ENCODE data around the gene MIPOL1. TPM values are rescaled to one million over a fixed set of nuclear protein-coding genes. Genes with fewer than 3 reads are reported as not detected.

The MIPOL1 gene
- total and polyA plus RNA-seq, 2 donors (not counting 3 experiments of a cell fraction or from before 2014, with no cell fraction given), result 3.4 to 33.5 TPM

- Histone ChIP-seq H3K4me3 (replicated peaks in 1 of 3; ENCODE audit: insufficient read depth in 1 of 3, low read depth in 1 of 3, low read length in 3 of 3) (no peak overlapping the region), H3K4me1 (ENCODE audit: control insufficient read depth, extremely low read depth, insufficient read depth, low read length) (peaks cover 10% of the 10 kb centered on the region), H3K27ac (ENCODE audit: insufficient read depth, low read depth, low read length) (no peak overlapping the region), H2AFZ (ENCODE audit: low read depth, low read length) (no peak overlapping the region), H4K20me1 (replicated peaks; ENCODE audit: control insufficient read depth, extremely low read depth, insufficient read depth, low read length) (no peaks in the 10 kb centered on the region), H3K27me3 (ENCODE audit: control insufficient read depth in 2 of 2, insufficient read depth in 2 of 2, low read length in 2 of 2) (peaks cover 17 to 25% of the 10 kb centered on the region in 2 experiments), H3K9me1 (replicated peaks; ENCODE audit: control insufficient read depth, extremely low read depth, insufficient read depth, low read length) (no peaks in the 10 kb centered on the region), H3K79me2 (ENCODE audit: control insufficient read depth, insufficient read depth, low read length) (no peaks in the 10 kb centered on the region), H3K36me3 (ENCODE audit: control insufficient read depth in 2 of 2, extremely low read depth in 1 of 2, insufficient read depth in 2 of 2, low read length in 2 of 2) (no peaks in the 10 kb centered on the region), H3K9me3 (replicated peaks; ENCODE audit: control insufficient read depth, insufficient read depth, low read length) (no peaks in the 10 kb centered on the region), H3K4me2 (ENCODE audit: insufficient read depth, low read length) (no peak overlapping the region), H3K9ac (replicated peaks; ENCODE audit: extremely low read depth, insufficient read depth, low read length) (no peak overlapping the region)
- TF ChIP-seq GATA2 (IDR thresholded peaks at IDR 0.05; ENCODE audit: insufficient read depth, insufficient read length, low read depth, low read length) (peak; percentile 40), MAX (IDR thresholded peaks at IDR 0.05; ENCODE audit: insufficient read depth, insufficient read length) (no peak), EZH2 (IDR thresholded peaks at IDR 0.05; ENCODE audit: borderline replicate concordance, low read depth, low read length, severe bottlenecking) (no peak), POLR2AphosphoS5 (IDR thresholded peaks at IDR 0.05; ENCODE audit: insufficient read depth, low read depth, low read length) (no peak), JUN (IDR thresholded peaks at IDR 0.05; ENCODE audit: borderline replicate concordance, insufficient read depth, insufficient read length, low read depth) (no peak), FOS (IDR thresholded peaks at IDR 0.05; ENCODE audit: borderline replicate concordance, insufficient read depth, low read length) (peak; percentile 54), CTCF (IDR thresholded peaks at IDR 0.05; ENCODE audit: extremely low read depth in 1 of 2, insufficient read depth in 1 of 2, low read depth in 1 of 2, low read length in 2 of 2) (no peak)
- no peak for DNase-seq (ENCODE audit: low read depth, low spot score)
- no TSS peak for BruUV-seq (replicated peaks)
- ChIA-PET CTCF (no interaction called here), POLR2A (no interaction called here)
- dilution Hi-C loops (cut with MboI; ENCODE audit: extremely low pct_ligation_motif_present, low sequenced_read_pairs) (no loop called here), intact Hi-C loops (cut with micrococcal nuclease) (no loop called here)
- FAIRE-seq, result no peak
Measured at GRCh38 chr14:37580146-37580545, 382.4 kb downstream of the MIPOL1 start.
